ENCODE measurements around the gene CCND2.

Gene CCND2

GRCh38 chr12:4272424-4273272 is 914 bp upstream of the CCND2 start (continued):
- TF ChIP-seq, protein P1, sequence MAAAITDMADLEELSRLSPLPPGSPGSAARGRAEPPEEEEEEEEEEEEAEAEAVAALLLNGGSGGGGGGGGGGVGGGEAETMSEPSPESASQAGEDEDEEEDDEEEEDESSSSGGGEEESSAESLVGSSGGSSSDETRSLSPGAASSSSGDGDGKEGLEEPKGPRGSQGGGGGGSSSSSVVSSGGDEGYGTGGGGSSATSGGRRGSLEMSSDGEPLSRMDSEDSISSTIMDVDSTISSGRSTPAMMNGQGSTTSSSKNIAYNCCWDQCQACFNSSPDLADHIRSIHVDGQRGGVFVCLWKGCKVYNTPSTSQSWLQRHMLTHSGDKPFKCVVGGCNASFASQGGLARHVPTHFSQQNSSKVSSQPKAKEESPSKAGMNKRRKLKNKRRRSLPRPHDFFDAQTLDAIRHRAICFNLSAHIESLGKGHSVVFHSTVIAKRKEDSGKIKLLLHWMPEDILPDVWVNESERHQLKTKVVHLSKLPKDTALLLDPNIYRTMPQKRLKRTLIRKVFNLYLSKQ (tag by site-specific recombination; IDR thresholded peaks at IDR 0.05; ENCODE audit: borderline replicate concordance): no peak
- TF ChIP-seq, protein P2, sequence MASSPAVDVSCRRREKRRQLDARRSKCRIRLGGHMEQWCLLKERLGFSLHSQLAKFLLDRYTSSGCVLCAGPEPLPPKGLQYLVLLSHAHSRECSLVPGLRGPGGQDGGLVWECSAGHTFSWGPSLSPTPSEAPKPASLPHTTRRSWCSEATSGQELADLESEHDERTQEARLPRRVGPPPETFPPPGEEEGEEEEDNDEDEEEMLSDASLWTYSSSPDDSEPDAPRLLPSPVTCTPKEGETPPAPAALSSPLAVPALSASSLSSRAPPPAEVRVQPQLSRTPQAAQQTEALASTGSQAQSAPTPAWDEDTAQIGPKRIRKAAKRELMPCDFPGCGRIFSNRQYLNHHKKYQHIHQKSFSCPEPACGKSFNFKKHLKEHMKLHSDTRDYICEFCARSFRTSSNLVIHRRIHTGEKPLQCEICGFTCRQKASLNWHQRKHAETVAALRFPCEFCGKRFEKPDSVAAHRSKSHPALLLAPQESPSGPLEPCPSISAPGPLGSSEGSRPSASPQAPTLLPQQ (tag by site-specific recombination; IDR thresholded peaks at IDR 0.05): peak; percentile 90
- TF ChIP-seq ZNF639 (tag by site-specific recombination; IDR thresholded peaks at IDR 0.05): peak; percentile 55; the same call in 1 of the 2 replicates
- TF ChIP-seq ZNF280C (tag by site-specific recombination; IDR thresholded peaks at IDR 0.05): no peak
- peak; percentile 64; the same call in 1 of the 2 replicates for TF ChIP-seq KLF7 (tag by site-specific recombination; IDR thresholded peaks at IDR 0.05; ENCODE audit: borderline replicate concordance)
- TF ChIP-seq ZNF521 (tag by site-specific recombination; IDR thresholded peaks at IDR 0.05): no peak
- no peak for TF ChIP-seq ZNF114 (tag by site-specific recombination; IDR thresholded peaks at IDR 0.05)
- no peak for TF ChIP-seq ZNF658 (tag by site-specific recombination; IDR thresholded peaks at IDR 0.05)
- TF ChIP-seq ZNF324 (tag by site-specific recombination; IDR thresholded peaks at IDR 0.05): no peak
- TF ChIP-seq WT1 (tag by site-specific recombination; IDR thresholded peaks at IDR 0.05): peak; percentile 72
- peak; percentile 14; the same call in 1 of the 2 replicates for TF ChIP-seq ZNF10 (tag by site-specific recombination; IDR thresholded peaks at IDR 0.05)
- TF ChIP-seq ZNF341 (tag by site-specific recombination; IDR thresholded peaks at IDR 0.05; ENCODE audit: low read depth): peak; percentile 35; the same call in 1 of the 2 replicates
- peak; percentile 45 for TF ChIP-seq SETDB1 (IDR thresholded peaks at IDR 0.05; ENCODE audit: insufficient read length, low read length)
- no peak for TF ChIP-seq ZNF302 (tag by site-specific recombination; IDR thresholded peaks at IDR 0.05; ENCODE audit: low read depth)
- TF ChIP-seq ZNF449 (tag by site-specific recombination; IDR thresholded peaks at IDR 0.05): no peak
- no peak for TF ChIP-seq ZNF350 (tag by site-specific recombination; IDR thresholded peaks at IDR 0.05)
- no peak for TF ChIP-seq ZNF768 (tag by site-specific recombination; IDR thresholded peaks at IDR 0.05)
- peak; percentile 90 for TF ChIP-seq ZBTB10 (tag by site-specific recombination; IDR thresholded peaks at IDR 0.05)
- peak; percentile 87 for TF ChIP-seq SP7 (tag by site-specific recombination; IDR thresholded peaks at IDR 0.05)
- no peak for TF ChIP-seq ZNF157 (tag by site-specific recombination; IDR thresholded peaks at IDR 0.05)
- no peak for TF ChIP-seq TCF7L2 (IDR thresholded peaks at IDR 0.05; ENCODE audit: borderline replicate concordance, low read depth, low read length)
- TF ChIP-seq BCL11A (tag by site-specific recombination; IDR thresholded peaks at IDR 0.05; ENCODE audit: low read depth): peak; percentile 42; the same call in 1 of the 2 replicates
- peak; percentile 66; the same call in 1 of the 2 replicates for TF ChIP-seq ZBTB20 (tag by site-specific recombination; IDR thresholded peaks at IDR 0.05)
- no peak for TF ChIP-seq ZNF548 (tag by site-specific recombination; IDR thresholded peaks at IDR 0.05)
- peak; percentile 45; the same call in 1 of the 2 replicates for TF ChIP-seq ZFP69B (tag by site-specific recombination; IDR thresholded peaks at IDR 0.05)
- no peak for TF ChIP-seq ZNF585B (tag by site-specific recombination; IDR thresholded peaks at IDR 0.05)
- TF ChIP-seq RBAK (tag by site-specific recombination; IDR thresholded peaks at IDR 0.05): no peak
- no peak for TF ChIP-seq ZNF138 (tag by site-specific recombination; IDR thresholded peaks at IDR 0.05; ENCODE audit: borderline replicate concordance)
- no peak for TF ChIP-seq ZNF202 (tag by site-specific recombination; IDR thresholded peaks at IDR 0.05; ENCODE audit: borderline replicate concordance)

All from HEK293 (cell line).